ENCODE measurements around the gene RGS5.
"Not testable (repeated sequence)": the region's sequence is repeated elsewhere in the genome, so short reads cannot be mapped to it uniquely, and the experiment has no call there.

DNA sequence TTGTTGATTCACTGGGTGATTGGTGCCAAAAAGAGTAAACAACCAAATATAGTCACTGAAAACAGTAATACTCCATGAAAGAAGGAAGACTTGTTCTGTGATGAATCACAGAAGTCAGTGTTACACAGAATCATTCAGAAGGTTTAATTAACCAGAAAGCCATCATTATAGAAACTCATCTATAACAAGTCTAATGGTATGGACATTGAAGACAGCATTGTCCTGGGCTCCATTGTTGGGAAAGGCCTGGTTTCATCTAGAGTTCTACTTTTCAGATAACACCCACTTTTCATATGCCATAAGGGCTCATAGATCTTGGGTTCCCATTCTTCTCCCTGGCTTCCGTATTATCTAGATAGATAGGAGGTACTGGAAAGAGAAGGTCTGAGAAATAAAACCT lies 41.9 kb upstream of the RGS5 start:
- TF ChIP-seq POLR2A, POLR2AphosphoS5 (IDR thresholded peaks at IDR 0.05): not testable (repeated sequence)
- TF ChIP-seq, protein P1, sequence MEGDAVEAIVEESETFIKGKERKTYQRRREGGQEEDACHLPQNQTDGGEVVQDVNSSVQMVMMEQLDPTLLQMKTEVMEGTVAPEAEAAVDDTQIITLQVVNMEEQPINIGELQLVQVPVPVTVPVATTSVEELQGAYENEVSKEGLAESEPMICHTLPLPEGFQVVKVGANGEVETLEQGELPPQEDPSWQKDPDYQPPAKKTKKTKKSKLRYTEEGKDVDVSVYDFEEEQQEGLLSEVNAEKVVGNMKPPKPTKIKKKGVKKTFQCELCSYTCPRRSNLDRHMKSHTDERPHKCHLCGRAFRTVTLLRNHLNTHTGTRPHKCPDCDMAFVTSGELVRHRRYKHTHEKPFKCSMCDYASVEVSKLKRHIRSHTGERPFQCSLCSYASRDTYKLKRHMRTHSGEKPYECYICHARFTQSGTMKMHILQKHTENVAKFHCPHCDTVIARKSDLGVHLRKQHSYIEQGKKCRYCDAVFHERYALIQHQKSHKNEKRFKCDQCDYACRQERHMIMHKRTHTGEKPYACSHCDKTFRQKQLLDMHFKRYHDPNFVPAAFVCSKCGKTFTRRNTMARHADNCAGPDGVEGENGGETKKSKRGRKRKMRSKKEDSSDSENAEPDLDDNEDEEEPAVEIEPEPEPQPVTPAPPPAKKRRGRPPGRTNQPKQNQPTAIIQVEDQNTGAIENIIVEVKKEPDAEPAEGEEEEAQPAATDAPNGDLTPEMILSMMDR (IDR thresholded peaks at IDR 0.05), result not testable (repeated sequence)

All from breast epithelium (tissue), 3 donors.